Thoracic aorta (tissue), 2 donors: ENCODE measurements around the gene PYGM. TPM values are rescaled to one million over a fixed set of nuclear protein-coding genes. Genes with fewer than 3 reads are reported as not detected.

Source experiments
- ATAC-seq: fragments of 150-250 bp; one replicate; pipeline ENCODE4 v1.8.0; 2017; ENCODE audit warnings: low read depth; ENCODE audit not compliant: insufficient number of reproducible peaks, low FRiP score
- DNase-seq: peaks from one replicate; pipeline ENCODE4 v3.0.0-alpha.2; 2020; ENCODE audit warnings: low spot score
- H3K27ac ChIP-seq, 2 donors: fragments of 200-600 bp; sonication (generic); 1 replicate in 1 of 2; 2 replicates in 1 of 2; pipeline ENCODE4 v1.5.1; 2016; ENCODE audit warnings: mild to moderate bottlenecking in 2 of 2, moderate library complexity in 2 of 2
- H3K27me3 ChIP-seq: fragments of 200-600 bp; sonication (generic); replicated peaks from 2 replicates; pipeline ENCODE4 v1.6.0; 2016; ENCODE audit warnings: mild to moderate bottlenecking; ENCODE audit not compliant: insufficient read depth
- H3K36me3 ChIP-seq: fragments of 200-600 bp; sonication (generic); one replicate; pipeline ENCODE4 v1.5.1; 2016
- H3K4me1 ChIP-seq, 2 donors: fragments of 200-600 bp; sonication (generic); 1 replicate in 1 of 2; 2 replicates in 1 of 2; pipeline versions ENCODE4 v1.5.1 to v1.6.0; 2016; ENCODE audit warnings: low read depth in 2 of 2, mild to moderate bottlenecking in 1 of 2; ENCODE audit not compliant: control insufficient read depth in 1 of 2
- H3K4me3 ChIP-seq: fragments of 200-600 bp; sonication (generic); 2 replicates; pipeline ENCODE4 v1.5.1; 2016; ENCODE audit warnings: mild to moderate bottlenecking
- H3K9me3 ChIP-seq: fragments of 200-600 bp; sonication (generic); 2 replicates; pipeline ENCODE4 v1.5.1; 2016
- total RNA-seq, 2 donors: library from RNA; depleted of rRNA; stranded (reverse); fragments of >200 nt; gene quantifications; one replicate each; pipeline versions ENCODE4 v1.1.0 to v1.2.3, GENCODE V29; 2016
- TF ChIP-seq, protein P1 (sequence below): fragments of 200-600 bp; sonication (generic); IDR thresholded peaks from one replicate; pipeline ENCODE4 v1.5.1; 2019; ENCODE audit warnings: antibody characterized with exemption

The PYGM gene
- total RNA-seq, 2 donors from 2014 or later: 12.2 to 13.4 TPM

GRCh38 chr11:64771861-64772260, 12.1 kb upstream of the PYGM start:
- Histone ChIP-seq H3K27ac (no peak overlapping the region), H3K36me3 (peaks cover 92% of the 10 kb centered on the region), H3K4me1 (peaks cover 34 to 57% of the 10 kb centered on the region in 2 donors)

DNA sequence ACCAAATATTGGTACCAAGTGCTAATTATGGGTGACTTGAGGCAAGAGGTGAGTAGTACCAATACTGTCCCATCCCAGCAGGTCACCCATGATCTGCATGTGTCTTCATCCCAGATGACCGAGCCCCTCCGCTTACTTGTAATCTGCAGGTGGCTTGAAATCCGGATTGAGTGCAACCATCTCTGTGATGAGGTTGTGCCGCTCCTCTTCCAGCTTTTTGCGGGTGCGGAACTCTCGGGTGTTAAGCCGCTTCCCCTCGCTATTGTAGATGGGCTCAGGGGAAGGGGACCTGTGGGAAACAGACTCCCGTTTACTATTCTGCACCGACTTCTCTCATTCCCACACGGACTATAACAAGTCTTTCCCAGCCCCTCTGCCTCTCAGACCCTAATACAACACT, 10.3 kb upstream of the PYGM start:
- no peaks in the 10 kb centered on the region for H3K27me3 ChIP-seq
- no peak overlapping the region for H3K4me3 ChIP-seq
- peaks cover 19 to 48% of the 10 kb centered on the region in 2 donors for H3K4me1 ChIP-seq
- DNase-seq (no peak), ATAC-seq (no peak)
- peaks cover 92% of the 10 kb centered on the region for H3K36me3 ChIP-seq
- no peaks in the 10 kb centered on the region for H3K9me3 ChIP-seq
- TF ChIP-seq, protein P1, sequence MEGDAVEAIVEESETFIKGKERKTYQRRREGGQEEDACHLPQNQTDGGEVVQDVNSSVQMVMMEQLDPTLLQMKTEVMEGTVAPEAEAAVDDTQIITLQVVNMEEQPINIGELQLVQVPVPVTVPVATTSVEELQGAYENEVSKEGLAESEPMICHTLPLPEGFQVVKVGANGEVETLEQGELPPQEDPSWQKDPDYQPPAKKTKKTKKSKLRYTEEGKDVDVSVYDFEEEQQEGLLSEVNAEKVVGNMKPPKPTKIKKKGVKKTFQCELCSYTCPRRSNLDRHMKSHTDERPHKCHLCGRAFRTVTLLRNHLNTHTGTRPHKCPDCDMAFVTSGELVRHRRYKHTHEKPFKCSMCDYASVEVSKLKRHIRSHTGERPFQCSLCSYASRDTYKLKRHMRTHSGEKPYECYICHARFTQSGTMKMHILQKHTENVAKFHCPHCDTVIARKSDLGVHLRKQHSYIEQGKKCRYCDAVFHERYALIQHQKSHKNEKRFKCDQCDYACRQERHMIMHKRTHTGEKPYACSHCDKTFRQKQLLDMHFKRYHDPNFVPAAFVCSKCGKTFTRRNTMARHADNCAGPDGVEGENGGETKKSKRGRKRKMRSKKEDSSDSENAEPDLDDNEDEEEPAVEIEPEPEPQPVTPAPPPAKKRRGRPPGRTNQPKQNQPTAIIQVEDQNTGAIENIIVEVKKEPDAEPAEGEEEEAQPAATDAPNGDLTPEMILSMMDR: no peak
- H3K27ac ChIP-seq: no peak overlapping the region

More at GRCh38 chr11:64771861-64772260, 12.1 kb upstream of the PYGM start:
- Histone ChIP-seq H3K27me3 (no peaks in the 10 kb centered on the region), H3K4me3 (no peak overlapping the region), H3K9me3 (no peaks in the 10 kb centered on the region)
- TF ChIP-seq, protein P1: no peak
- no peak for ATAC-seq
- no peak for DNase-seq

DNA sequence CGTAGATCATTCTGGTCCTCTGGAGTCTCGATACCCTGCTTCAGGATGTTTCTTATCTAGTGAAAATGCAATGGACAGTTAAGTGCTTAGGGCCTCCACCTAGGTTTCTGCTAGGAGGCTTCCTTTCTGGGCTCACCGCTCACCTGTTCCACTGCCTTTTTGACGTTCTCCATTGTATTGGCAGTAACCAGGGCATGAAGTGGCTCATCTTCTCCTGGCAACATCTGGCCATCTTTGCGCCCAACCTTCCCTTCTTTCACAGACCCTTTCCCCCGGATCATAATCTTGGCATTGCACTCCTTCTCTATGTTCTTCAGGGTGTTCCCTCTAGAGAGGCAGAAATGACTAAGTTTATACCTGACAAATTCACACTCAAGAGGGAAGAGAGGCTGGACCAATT, 9.5 kb upstream of the PYGM start:
- ATAC-seq: no peak
- DNase-seq: no peak
- H3K27me3 ChIP-seq: no peaks in the 10 kb centered on the region
- H3K36me3 ChIP-seq: peaks cover 92% of the 10 kb centered on the region
- no peak overlapping the region for H3K27ac ChIP-seq
- TF ChIP-seq, protein P1: no peak
- peaks cover 14 to 49% of the 10 kb centered on the region in 2 donors for H3K4me1 ChIP-seq
- H3K9me3 ChIP-seq: no peaks in the 10 kb centered on the region
- no peak overlapping the region for H3K4me3 ChIP-seq

DNA sequence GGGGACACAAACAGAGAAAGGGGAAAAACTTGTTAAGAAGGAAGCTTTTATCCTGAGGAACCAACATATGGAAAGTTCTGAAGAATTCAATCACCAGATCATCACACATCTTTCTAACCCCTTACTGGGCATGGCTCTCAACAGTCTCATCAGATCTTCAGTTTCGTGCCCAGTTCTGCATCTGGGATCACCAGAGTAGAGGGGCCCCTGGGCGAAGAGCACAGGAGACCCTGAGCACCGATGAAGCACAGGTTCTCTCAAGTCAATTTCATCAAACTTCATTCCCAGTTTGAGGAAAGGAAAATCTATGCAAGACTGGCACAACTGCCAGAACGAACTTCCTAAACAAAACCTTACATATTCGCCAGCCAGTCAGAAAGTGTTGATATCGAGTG, 8.5 kb upstream of the PYGM start:
- H3K36me3 ChIP-seq: peaks cover 93% of the 10 kb centered on the region
- H3K4me3 ChIP-seq: no peak overlapping the region
- DNase-seq (no peak), ATAC-seq (no peak)
- TF ChIP-seq, protein P1: no peak
- H3K4me1 ChIP-seq: peaks cover 15 to 49% of the 10 kb centered on the region in 2 donors
- H3K27ac ChIP-seq: no peak overlapping the region
- H3K9me3 ChIP-seq: no peaks in the 10 kb centered on the region
- no peaks in the 10 kb centered on the region for H3K27me3 ChIP-seq

- Histone ChIP-seq H3K36me3 (peaks cover 90% of the 10 kb centered on the region), H3K4me1 (peaks cover 11 to 49% of the 10 kb centered on the region in 2 donors), H3K27me3 (no peaks in the 10 kb centered on the region), H3K9me3 (no peaks in the 10 kb centered on the region), H3K4me3 (no peak overlapping the region), H3K27ac (peak overlapping the region; percentile 70 to 73)
- TF ChIP-seq, protein P1: peak; percentile 86
- DNase-seq (peak; percentile 44), ATAC-seq (no peak)
Measured at GRCh38 chr11:64767344-64768299, 7.8 kb upstream of the PYGM start.
